K562 (cell line): ENCODE measurements around the gene MYL3. TPM values are rescaled to one million over a fixed set of nuclear protein-coding genes. Genes with fewer than 3 reads are reported as not detected.

Experiments
- ATAC-seq: fragments of 200-7000 bp; cut with Tn5 transposase; 3 replicates; pipeline ENCODE4 v1.9.1; 2020; ENCODE audit warnings: moderate library complexity
- BruUV-seq: library from RNA; stranded (reverse); fragments of 400-500 nt; replicated peaks from 2 replicates; lab custom pipeline; 2021; lab: Mats Ljungman, UMichigan
- CTCF ChIA-PET: fragments of 300-600 bp; formaldehyde crosslinking; extraction: SDS; loops from one replicate; lab custom pipeline; 2021; ENCODE audit warnings: low intra/inter-chr PET ratio; lab: Yijun Ruan, JAX
- POLR2A ChIA-PET: fragments of 300-600, 350-650 bp; sonication (Branson Sonifier 250); formaldehyde crosslinking; extraction: SDS; loops from one replicate; lab custom pipeline; 2021; ENCODE audit warnings: antibody characterized with exemption, inconsistent platforms; lab: Yijun Ruan, JAX
- DNase-seq, 4 experiments: peaks; one replicate each; pipeline versions ENCODE4 v3.0.0 to v3.0.0-alpha.2; 2011 to 2018; ENCODE audit warnings: low spot score in 3 of 4, mixed read lengths in 3 of 4; ENCODE audit errors: extremely low read depth in 1 of 4
- FAIRE-seq: peaks from 2 replicates; lab custom pipeline; 2011; peaks lifted over from hg19 to GRCh38; lab: Jason Lieb, UNC
- H2AFZ ChIP-seq: 2 replicates; pipeline ENCODE4 v1.6.0; 2011; ENCODE audit warnings: low read depth, low read length, control low read depth, inconsistent platforms
- H3K27ac ChIP-seq: fragments of 200-600 bp; 3 replicates; pipeline ENCODE4 v1.8.0; 2011; ENCODE audit warnings: low read depth, mild to moderate bottlenecking, control low read depth, inconsistent platforms, low read length, moderate library complexity, mixed read lengths; ENCODE audit errors: extremely low read depth
- H3K27me3 ChIP-seq, 2 experiments: fragments of 300-600 bp in 1 of 2; 2 replicates in 1 of 2; 3 replicates in 1 of 2; pipeline versions ENCODE4 v1.6.0 to v1.8.0; 2011; ENCODE audit warnings: inconsistent platforms in 2 of 2, low read length in 2 of 2, mild to moderate bottlenecking in 1 of 2, mixed read lengths in 1 of 2, moderate library complexity in 1 of 2; ENCODE audit not compliant: control insufficient read depth in 2 of 2, insufficient read depth in 2 of 2
- H3K36me3 ChIP-seq: fragments of 300-600 bp; 3 replicates; pipeline ENCODE4 v1.8.0; 2011; ENCODE audit warnings: mild to moderate bottlenecking, low read length, inconsistent platforms; ENCODE audit not compliant: control insufficient read depth, insufficient read depth
- H3K4me1 ChIP-seq, 2 experiments: fragments of 200-600 bp in 1 of 2; replicated peaks in 1 of 2; 2 replicates in 1 of 2; 3 replicates in 1 of 2; pipeline versions ENCODE4 v1.5.1 to v1.8.0; 2011; ENCODE audit warnings: inconsistent platforms in 2 of 2, low read length in 2 of 2, mild to moderate bottlenecking in 1 of 2, mixed read lengths in 1 of 2, moderate library complexity in 1 of 2; ENCODE audit not compliant: control insufficient read depth in 2 of 2, insufficient read depth in 2 of 2
- H3K4me2 ChIP-seq: 2 replicates; pipeline ENCODE4 v1.6.1; 2011; ENCODE audit warnings: low read length, control low read depth, inconsistent platforms, mixed read lengths; ENCODE audit not compliant: insufficient read depth
- H3K4me3 ChIP-seq: fragments of 200-600 bp; sonication (generic), shearing (Covaris generic); 2 replicates; pipeline ENCODE4 v1.5.1; 2016; ENCODE audit warnings: control low read depth, inconsistent platforms
- H3K79me2 ChIP-seq: fragments of 200-600 bp; 3 replicates; pipeline ENCODE4 v1.8.0; 2011; ENCODE audit warnings: low read length, inconsistent platforms; ENCODE audit not compliant: control insufficient read depth, insufficient read depth
- H3K9ac ChIP-seq, 2 experiments: 2 replicates each; pipeline versions ENCODE4 v1.6.0 to v1.6.1; 2011; ENCODE audit warnings: low read depth in 2 of 2, low read length in 2 of 2, control low read depth in 1 of 2, inconsistent platforms in 1 of 2, mild to moderate bottlenecking in 1 of 2, mixed read lengths in 1 of 2; ENCODE audit not compliant: insufficient read depth in 1 of 2
- H3K9me1 ChIP-seq: one replicate; pipeline ENCODE4 v1.6.0; 2011; ENCODE audit warnings: inconsistent platforms, mild to moderate bottlenecking, low read length, moderate library complexity; ENCODE audit not compliant: control insufficient read depth, insufficient read depth
- H3K9me3 ChIP-seq: replicated peaks from 2 replicates; pipeline ENCODE4 v1.5.1; 2011; ENCODE audit warnings: low read depth, low read length, inconsistent platforms; ENCODE audit not compliant: control insufficient read depth, insufficient read depth
- H4K20me1 ChIP-seq: replicated peaks from 2 replicates; pipeline ENCODE4 v1.6.1; 2011; ENCODE audit warnings: low read length, inconsistent platforms, mixed read lengths; ENCODE audit not compliant: control insufficient read depth, insufficient read depth
- CHD7 ChIP-seq: fragments of 200-600 bp; sonication (generic); IDR thresholded peaks from one replicate; pipeline ENCODE4 v1.6.1; 2012; ENCODE audit warnings: mild to moderate bottlenecking, low read depth, low read length, inconsistent platforms
- NCOA4 ChIP-seq: fragments of 450-650 bp; IDR thresholded peaks from 2 replicates; pipeline ENCODE4 v1.6.1; 2018; ENCODE audit warnings: mild to moderate bottlenecking; ENCODE audit not compliant: partially characterized antibody
- PHF20 ChIP-seq: fragments of 450-650 bp; IDR thresholded peaks from 2 replicates; pipeline ENCODE4 v1.6.1; 2018; ENCODE audit not compliant: partially characterized antibody
- WGBS: fragments of 100-300 bp; shearing (Covaris generic); methylation state at CpG from one replicate; pipeline ENCODE4 v1.1.6; 2016; ENCODE audit warnings: low coverage, mixed read lengths; ENCODE audit not compliant: insufficient coverage; ENCODE audit errors: missing lambda C conversion rate; 5-methylcytosine and 5-hydroxymethylcytosine counted together
- in situ Hi-C: fragments of 300-500 bp; cut with MboI; formaldehyde crosslinking; loops from 4 replicates; pipeline ENCODE4 v1.15.0; 2018; ENCODE audit warnings: inconsistent platforms, mixed read lengths
- intact Hi-C: fragments of 100-400 bp; cut with micrococcal nuclease; formaldehyde crosslinking; loops from 2 replicates; pipeline ENCODE4 v1.14.2; 2022
- polyA plus RNA-seq, 8 experiments: library from polyadenylated mRNA; depleted of rRNA in 4 of 8; stranded (reverse) in 5 of 8; unstranded in 3 of 8; fragments of >200 nt; fragmentation: Nextera tagmentation in 2 of 8; fragmentation: Illumina TruSeq in 1 of 8; extraction: Ambion mirVana in 2 of 8; extraction: Trizol in 1 of 8; gene quantifications; 2 replicates each; pipeline versions ENCODE4 v1.2.1 to v1.2.3, GENCODE V29; 2011 to 2014; ENCODE audit warnings: inconsistent platforms in 1 of 8, missing spikeins in 1 of 8
- total RNA-seq, 7 experiments: library from RNA; depleted of rRNA in 6 of 7; stranded (reverse); fragments of >200 nt in 6 of 7; fragmentation: Illumina TruSeq in 2 of 7; extraction: Trizol in 2 of 7; gene quantifications; 2 replicates each; pipeline versions ENCODE4 v1.2.1 to v1.2.3, GENCODE V29; 2011 to 2021; ENCODE audit warnings: low replicate concordance in 1 of 7

Gene MYL3
- total and polyA plus RNA-seq, 9 of the 15 experiments (the other 6 are each of a cell fraction or from before 2014, with no cell fraction given): 0.14 to 0.45 TPM; not detected in 7

DNA sequence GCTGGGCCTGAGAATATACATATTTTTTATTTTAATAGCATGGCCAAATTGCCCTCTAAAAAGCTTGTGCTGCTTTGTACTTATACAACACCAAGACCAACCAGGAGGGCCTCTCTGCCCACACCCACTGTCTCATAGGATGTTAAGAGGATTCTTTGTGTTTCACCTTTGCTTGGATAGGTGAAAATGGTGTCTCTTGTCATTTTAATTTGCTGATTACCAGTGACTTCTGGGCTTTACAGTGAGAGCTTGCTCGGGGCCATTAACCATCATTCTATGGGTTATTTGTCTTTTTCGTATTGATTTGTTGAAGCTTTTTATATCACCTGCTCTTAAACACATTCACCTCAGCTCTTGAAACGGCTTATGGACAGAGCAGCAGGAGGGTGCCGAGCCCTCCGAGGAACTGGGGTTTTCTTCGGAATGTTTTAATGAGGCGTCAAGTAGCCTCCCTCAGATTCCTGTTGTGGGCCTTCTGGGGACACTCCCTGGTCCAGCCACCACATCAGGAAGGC lies 24.8 kb upstream of the MYL3 start:
- Histone ChIP-seq H4K20me1 (peaks cover 28% of the 10 kb centered on the region), H3K4me3 (no peak overlapping the region), H3K9ac (no peak overlapping the region), H3K27ac (no peak overlapping the region), H3K27me3 (peaks cover 44 to 84% of the 10 kb centered on the region in 2 experiments), H3K79me2 (no peaks in the 10 kb centered on the region), H3K36me3 (no peaks in the 10 kb centered on the region), H3K4me1 (peaks cover 0 to 27% of the 10 kb centered on the region in 2 experiments; a peak in 4 of 5 replicates), H3K4me2 (no peak overlapping the region), H3K9me1 (no peaks in the 10 kb centered on the region), H2AFZ (no peak overlapping the region), H3K9me3 (no peaks in the 10 kb centered on the region)
- no TSS peak for BruUV-seq
- TF ChIP-seq CHD7: no peak
- no peak for TF ChIP-seq PHF20
- TF ChIP-seq NCOA4: no peak
- in situ Hi-C loops (no loop called here), intact Hi-C loops (no loop called here)
- no peak for ATAC-seq
- FAIRE-seq: peak; percentile 60
- ChIA-PET CTCF (no interaction called here), POLR2A (interaction anchor here (1.7 to 2.0 kb wide), 2 partner anchors 10 to 99 kb away, joined by 5 to 7 read pairs; partner anchors contain the start of gene PTH1R)
- 7% methylated on average over 7 of the region's 7 CpGs for WGBS
- DNase-seq: no peak
